ENCODE data around the gene NT5C1A.

- TF ChIP-seq CTCF (IDR thresholded peaks at IDR 0.05; ENCODE audit: low read depth, low read length) = no peak
- TF ChIP-seq EZH2phosphoT487 (IDR thresholded peaks at IDR 0.05; ENCODE audit: low read depth) = no peak
Observed at GRCh38 chr1:39704757-39705156, 32.9 kb upstream of the NT5C1A start.
